HG02943 (cell line): Measurements from ENCODE around the gene GBP2.
A peak's percentile ranks its signal among the peaks of the same experiment; 100 is the strongest.
"Not testable (repeated sequence)": the region's sequence is repeated elsewhere in the genome, so short reads cannot be mapped to it uniquely, and the experiment has no call there.

Experiments
- ATAC-seq: cut with Tn5 transposase; IDR thresholded peaks from one replicate; pipeline ENCODE4 v1.9.1; 2021; ENCODE audit warnings: mild to moderate bottlenecking, low read depth, moderate library complexity; ENCODE audit not compliant: unreplicated experiment

GBP2 gene

GRCh38 chr1:89125913-89126580 is at the start of gene GBP2:
Gene GBP2 (minus strand): TSS chr1:89126114. CDS start chr1:89121966, 4,148 bp downstream.
- ATAC-seq: peak; percentile 50

GRCh38 chr1:89174491-89174890 is 48.6 kb upstream of the GBP2 start:
- no peak for ATAC-seq

- ATAC-seq: no peak
Measured at GRCh38 chr1:89172468-89173143, 46.7 kb upstream of the GBP2 start.

- no peak for ATAC-seq
Measured at GRCh38 chr1:89171067-89171438, 45.1 kb upstream of the GBP2 start.

GRCh38 chr1:89170170-89171066 is 44.5 kb upstream of the GBP2 start:
- ATAC-seq: no peak

- no peak for ATAC-seq
Measured at GRCh38 chr1:89169166-89169565, 43.3 kb upstream of the GBP2 start.

- no peak for ATAC-seq
Measured at GRCh38 chr1:89167590-89168230, 41.8 kb upstream of the GBP2 start.

- ATAC-seq: no peak
Measured at GRCh38 chr1:89166705-89167104, 40.8 kb upstream of the GBP2 start.

GRCh38 chr1:89165811-89166210 is 39.9 kb upstream of the GBP2 start:
- no peak for ATAC-seq

- ATAC-seq: no peak
Measured at GRCh38 chr1:89151047-89151446, 25.1 kb upstream of the GBP2 start.

- ATAC-seq: no peak
Measured at GRCh38 chr1:89149976-89150375, 24.1 kb upstream of the GBP2 start.

GRCh38 chr1:89149229-89149628 is 23.3 kb upstream of the GBP2 start:
- ATAC-seq: no peak

GRCh38 chr1:89147678-89148658 is 22.1 kb upstream of the GBP2 start:
- no peak for ATAC-seq

GRCh38 chr1:89146721-89147120 is 20.8 kb upstream of the GBP2 start:
- no peak for ATAC-seq

GRCh38 chr1:89143484-89143883 is 17.6 kb upstream of the GBP2 start:
- ATAC-seq: no peak

GRCh38 chr1:89142160-89142559 is 16.2 kb upstream of the GBP2 start:
- ATAC-seq: no peak

GRCh38 chr1:89133747-89134146 is 7.8 kb upstream of the GBP2 start:
- no peak for ATAC-seq

- no peak for ATAC-seq
Measured at GRCh38 chr1:89130716-89131115, 4.8 kb upstream of the GBP2 start.

- ATAC-seq: no peak
Measured at GRCh38 chr1:89129911-89130310, 4.0 kb upstream of the GBP2 start.

- ATAC-seq: not testable (repeated sequence)
Measured at GRCh38 chr1:89128003-89128458, 2.1 kb upstream of the GBP2 start.
